H9 (cell line): ENCODE data around the gene PRCD. TPM values are rescaled to one million over a fixed set of nuclear protein-coding genes. Genes with fewer than 3 reads are reported as not detected.
"Not testable (repeated sequence)": the region's sequence is repeated elsewhere in the genome, so short reads cannot be mapped to it uniquely, and the experiment has no call there.

Source experiments
- DNase-seq: peaks from one replicate; pipeline ENCODE4 v3.0.0-alpha.2; 2017
- H2AFZ ChIP-seq: one replicate; pipeline ENCODE4 v1.6.1; 2013; ENCODE audit warnings: mild to moderate bottlenecking, low read length, control low read depth, moderate library complexity
- H2AK5ac ChIP-seq: 2 replicates; pipeline ENCODE4 v1.6.1; 2013; ENCODE audit warnings: low read length, control low read depth, mixed read lengths; ENCODE audit not compliant: insufficient read length
- H2BK120ac ChIP-seq: one replicate; pipeline ENCODE4 v1.6.1; 2013; ENCODE audit warnings: low read depth, mild to moderate bottlenecking, low read length, control low read depth, inconsistent platforms; ENCODE audit not compliant: poor library complexity, severe bottlenecking
- H2BK12ac ChIP-seq: 2 replicates; pipeline ENCODE4 v1.6.1; 2013; ENCODE audit warnings: low read length, control low read depth, mixed read lengths, low read depth; ENCODE audit not compliant: insufficient read length
- H2BK15ac ChIP-seq: 2 replicates; pipeline ENCODE4 v1.6.1; 2013; ENCODE audit warnings: low read depth, low read length, control low read depth
- H2BK20ac ChIP-seq: one replicate; pipeline ENCODE4 v1.6.1; 2013; ENCODE audit warnings: low read depth, mild to moderate bottlenecking, low read length, control low read depth, inconsistent platforms; ENCODE audit not compliant: poor library complexity, severe bottlenecking
- H2BK5ac ChIP-seq: 2 replicates; pipeline ENCODE4 v1.6.1; 2013; ENCODE audit warnings: low read length, control low read depth, mixed read lengths; ENCODE audit not compliant: insufficient read length
- H3K14ac ChIP-seq: 2 replicates; pipeline ENCODE4 v1.6.1; 2013; ENCODE audit warnings: low read length, control low read depth; ENCODE audit not compliant: insufficient read depth
- H3K18ac ChIP-seq: 2 replicates; pipeline ENCODE4 v1.6.1; 2013; ENCODE audit warnings: low read depth, mild to moderate bottlenecking, mixed read lengths, low read length, control low read depth; ENCODE audit not compliant: insufficient read length
- H3K23ac ChIP-seq: 2 replicates; pipeline ENCODE4 v1.6.1; 2013; ENCODE audit warnings: low read length, control low read depth, mixed read lengths, low read depth; ENCODE audit not compliant: insufficient read length
- H3K23me2 ChIP-seq: 2 replicates; pipeline ENCODE4 v1.6.1; 2013; ENCODE audit warnings: low read depth, mild to moderate bottlenecking, mixed read lengths, low read length, control low read depth; ENCODE audit not compliant: insufficient read length, poor library complexity, severe bottlenecking
- H3K27ac ChIP-seq: 2 replicates; pipeline ENCODE4 v1.5.1; 2013; ENCODE audit warnings: low read length, control low read depth, mixed read lengths, low read depth; ENCODE audit not compliant: insufficient read length
- H3K27me3 ChIP-seq: 2 replicates; pipeline ENCODE4 v1.6.1; 2013; ENCODE audit warnings: low read length, control low read depth, inconsistent platforms; ENCODE audit not compliant: insufficient read depth
- H3K4ac ChIP-seq: 2 replicates; pipeline ENCODE4 v1.6.1; 2013; ENCODE audit warnings: low read depth, mild to moderate bottlenecking, control low read depth, inconsistent platforms, low read length, moderate library complexity
- H3K4me1 ChIP-seq: 2 replicates; pipeline ENCODE4 v1.6.1; 2013; ENCODE audit warnings: low read length, control low read depth, inconsistent platforms; ENCODE audit not compliant: insufficient read depth
- H3K4me2 ChIP-seq: 2 replicates; pipeline ENCODE4 v1.6.1; 2013; ENCODE audit warnings: low read length, control low read depth, mixed read lengths; ENCODE audit not compliant: insufficient read length, insufficient read depth
- H3K56ac ChIP-seq: 2 replicates; pipeline ENCODE4 v1.6.1; 2013; ENCODE audit warnings: low read depth, mild to moderate bottlenecking, mixed read lengths, low read length, control low read depth; ENCODE audit not compliant: insufficient read length
- H3K79me1 ChIP-seq: 2 replicates; pipeline ENCODE4 v1.6.1; 2013; ENCODE audit warnings: low read depth, mild to moderate bottlenecking, moderate library complexity, low read length, control low read depth, inconsistent platforms; ENCODE audit not compliant: insufficient read depth, poor library complexity, severe bottlenecking
- H3K79me2 ChIP-seq: 2 replicates; pipeline ENCODE4 v1.6.1; 2013; ENCODE audit warnings: low read length, control low read depth, inconsistent platforms; ENCODE audit not compliant: insufficient read depth
- H3K9ac ChIP-seq: 2 replicates; pipeline ENCODE4 v1.6.1; 2013; ENCODE audit warnings: low read length, control low read depth, mixed read lengths; ENCODE audit not compliant: insufficient read length; ENCODE audit errors: extremely low read depth
- H3K9me3 ChIP-seq: one replicate; pipeline ENCODE4 v1.6.1; 2013; ENCODE audit warnings: low read depth, low read length, inconsistent platforms; ENCODE audit not compliant: control insufficient read depth
- H3T11ph ChIP-seq: one replicate; pipeline ENCODE4 v1.6.1; 2013; ENCODE audit warnings: mild to moderate bottlenecking, low read length, control low read depth, inconsistent platforms
- H4K20me1 ChIP-seq: one replicate; pipeline ENCODE4 v1.6.1; 2013; ENCODE audit not compliant: control insufficient read depth, insufficient read length, insufficient read depth
- H4K5ac ChIP-seq: 2 replicates; pipeline ENCODE4 v1.6.1; 2013; ENCODE audit warnings: low read depth, mild to moderate bottlenecking, mixed read lengths, low read length, control low read depth; ENCODE audit not compliant: insufficient read length
- H4K8ac ChIP-seq: replicated peaks from 2 replicates; pipeline ENCODE4 v1.6.1; 2013; ENCODE audit warnings: low read length, control low read depth, mixed read lengths, low read depth; ENCODE audit not compliant: insufficient read length
- H4K91ac ChIP-seq: 2 replicates; pipeline ENCODE4 v1.6.1; 2013; ENCODE audit warnings: low read depth, mild to moderate bottlenecking, moderate library complexity, mixed read lengths, low read length, control low read depth; ENCODE audit not compliant: insufficient read length
- H3K27ac Mint-ChIP-seq, 3 experiments: 2 replicates in 2 of 3; 3 replicates in 1 of 3; pipeline ENCODE4 v1.8.0; 2020 to 2021; ENCODE audit warnings: mixed read lengths in 3 of 3, mild to moderate bottlenecking in 1 of 3, moderate library complexity in 1 of 3
- H3K27me3 Mint-ChIP-seq: 2 replicates; pipeline ENCODE4 v1.8.0; 2021; ENCODE audit warnings: low read depth, mild to moderate bottlenecking, moderate library complexity, mixed read lengths
- H3K36me3 Mint-ChIP-seq, 3 experiments: 2 replicates in 2 of 3; 3 replicates in 1 of 3; pipeline ENCODE4 v1.8.0; 2020 to 2021; ENCODE audit warnings: low read depth in 3 of 3, mixed read lengths in 3 of 3; ENCODE audit not compliant: insufficient read depth in 1 of 3
- H3K4me1 Mint-ChIP-seq, 2 experiments: 2 replicates each; pipeline ENCODE4 v1.8.0; 2020; ENCODE audit warnings: mixed read lengths in 2 of 2
- H3K4me3 Mint-ChIP-seq, 2 experiments: 2 replicates in 1 of 2; 3 replicates in 1 of 2; pipeline ENCODE4 v1.8.0; 2020 to 2021; ENCODE audit warnings: mild to moderate bottlenecking in 2 of 2, mixed read lengths in 2 of 2, moderate library complexity in 1 of 2
- H3K9me3 Mint-ChIP-seq, 2 experiments: 2 replicates in 1 of 2; 3 replicates in 1 of 2; pipeline ENCODE4 v1.8.0; 2020; ENCODE audit warnings: mild to moderate bottlenecking in 2 of 2, mixed read lengths in 2 of 2, moderate library complexity in 1 of 2
- WGBS: extraction: QIAGEN DNeasy Blood & Tissue Kit; methylation state at CpG from one replicate; pipeline ENCODE4 v1.1.7; 2013; ENCODE audit warnings: missing lambda C conversion rate, low lambda C conversion rate, mixed read lengths; ENCODE audit not compliant: insufficient read length; ENCODE audit errors: extremely low coverage; 5-methylcytosine and 5-hydroxymethylcytosine counted together
- total RNA-seq: library from RNA; stranded (reverse); gene quantifications from 2 replicates; pipeline ENCODE4 v1.2.1, GENCODE V29; 2021
- TF ChIP-seq, protein P1 (sequence below): fragments of 200-600 bp; sonication (generic); conservative IDR thresholded peaks from 3 replicates; pipeline ENCODE4 v1.8.0; 2021; ENCODE audit warnings: antibody characterized with exemption, mild to moderate bottlenecking

PRCD gene
- total RNA-seq, 1 experiment from 2014 or later = 0.46 TPM

DNA sequence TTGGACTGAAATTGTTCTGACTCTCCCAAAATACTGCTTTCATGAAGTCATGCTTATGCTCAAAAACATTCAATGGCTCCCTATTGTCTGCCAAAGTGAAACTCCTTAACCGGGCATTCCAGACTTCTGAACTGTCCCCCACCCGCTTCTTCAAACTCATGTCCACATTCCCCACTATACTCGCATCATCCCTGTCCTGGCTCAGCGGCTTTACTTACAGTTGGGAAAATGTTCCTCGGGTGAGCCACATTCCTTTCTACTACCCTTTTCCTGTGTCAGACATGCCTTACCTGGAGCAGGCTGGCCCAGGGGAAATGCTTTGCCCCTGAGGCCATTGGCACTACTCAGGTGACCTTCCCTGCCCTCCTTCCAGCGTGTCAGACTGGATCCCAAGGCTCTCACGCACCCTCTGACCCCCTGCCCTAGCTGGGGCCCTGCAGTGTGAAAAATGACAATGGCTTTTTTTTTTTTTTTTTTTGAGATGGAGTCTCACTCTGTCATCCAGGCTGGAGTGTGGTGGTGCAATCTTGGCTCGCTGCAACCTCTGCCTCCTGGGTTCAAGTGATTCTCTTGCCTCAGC lies 7.7 kb upstream of the PRCD start:
- Histone ChIP-seq H2BK12ac (no peak overlapping the region), H3K4me1 (peaks cover 4% of the 10 kb centered on the region; the same call in 1 of the 2 replicates), H2BK20ac (no peak overlapping the region), H3K18ac (no peak overlapping the region), H2BK120ac (no peak overlapping the region), H2AK5ac (no peak overlapping the region), H3K4me2 (no peak overlapping the region), H3K9ac (no peak overlapping the region), H3T11ph (no peak overlapping the region), H3K4ac (no peak overlapping the region), H4K20me1 (no peaks in the 10 kb centered on the region), H4K91ac (no peak overlapping the region), H2BK15ac (no peak overlapping the region), H3K79me2 (no peaks in the 10 kb centered on the region), H3K14ac (no peak overlapping the region), H4K5ac (no peak overlapping the region), H3K23me2 (peaks cover 2% of the 10 kb centered on the region), H3K56ac (no peak overlapping the region), H2AFZ (no peak overlapping the region), H3K23ac (no peak overlapping the region), H3K27me3 (peaks cover 6% of the 10 kb centered on the region; the same call in 1 of the 2 replicates), H3K9me3 (no peaks in the 10 kb centered on the region), H2BK5ac (no peak overlapping the region), H3K79me1 (no peaks in the 10 kb centered on the region), H3K27ac (no peak overlapping the region), H4K8ac (no peak overlapping the region)
- no peak for DNase-seq
- peaks cover 45% of the 10 kb centered on the region for H3K27me3 Mint-ChIP-seq
- peaks cover 15 to 34% of the 10 kb centered on the region in 2 experiments for H3K4me1 Mint-ChIP-seq
- H3K27ac Mint-ChIP-seq = no peak overlapping the region
- TF ChIP-seq, protein P1, sequence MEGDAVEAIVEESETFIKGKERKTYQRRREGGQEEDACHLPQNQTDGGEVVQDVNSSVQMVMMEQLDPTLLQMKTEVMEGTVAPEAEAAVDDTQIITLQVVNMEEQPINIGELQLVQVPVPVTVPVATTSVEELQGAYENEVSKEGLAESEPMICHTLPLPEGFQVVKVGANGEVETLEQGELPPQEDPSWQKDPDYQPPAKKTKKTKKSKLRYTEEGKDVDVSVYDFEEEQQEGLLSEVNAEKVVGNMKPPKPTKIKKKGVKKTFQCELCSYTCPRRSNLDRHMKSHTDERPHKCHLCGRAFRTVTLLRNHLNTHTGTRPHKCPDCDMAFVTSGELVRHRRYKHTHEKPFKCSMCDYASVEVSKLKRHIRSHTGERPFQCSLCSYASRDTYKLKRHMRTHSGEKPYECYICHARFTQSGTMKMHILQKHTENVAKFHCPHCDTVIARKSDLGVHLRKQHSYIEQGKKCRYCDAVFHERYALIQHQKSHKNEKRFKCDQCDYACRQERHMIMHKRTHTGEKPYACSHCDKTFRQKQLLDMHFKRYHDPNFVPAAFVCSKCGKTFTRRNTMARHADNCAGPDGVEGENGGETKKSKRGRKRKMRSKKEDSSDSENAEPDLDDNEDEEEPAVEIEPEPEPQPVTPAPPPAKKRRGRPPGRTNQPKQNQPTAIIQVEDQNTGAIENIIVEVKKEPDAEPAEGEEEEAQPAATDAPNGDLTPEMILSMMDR = no peak
- H3K36me3 Mint-ChIP-seq = no peaks in the 10 kb centered on the region
- no peak overlapping the region for H3K4me3 Mint-ChIP-seq
- no CpG with 5 or more reads among the region's 8 CpGs for WGBS
- H3K9me3 Mint-ChIP-seq = no peaks in the 10 kb centered on the region

DNA sequence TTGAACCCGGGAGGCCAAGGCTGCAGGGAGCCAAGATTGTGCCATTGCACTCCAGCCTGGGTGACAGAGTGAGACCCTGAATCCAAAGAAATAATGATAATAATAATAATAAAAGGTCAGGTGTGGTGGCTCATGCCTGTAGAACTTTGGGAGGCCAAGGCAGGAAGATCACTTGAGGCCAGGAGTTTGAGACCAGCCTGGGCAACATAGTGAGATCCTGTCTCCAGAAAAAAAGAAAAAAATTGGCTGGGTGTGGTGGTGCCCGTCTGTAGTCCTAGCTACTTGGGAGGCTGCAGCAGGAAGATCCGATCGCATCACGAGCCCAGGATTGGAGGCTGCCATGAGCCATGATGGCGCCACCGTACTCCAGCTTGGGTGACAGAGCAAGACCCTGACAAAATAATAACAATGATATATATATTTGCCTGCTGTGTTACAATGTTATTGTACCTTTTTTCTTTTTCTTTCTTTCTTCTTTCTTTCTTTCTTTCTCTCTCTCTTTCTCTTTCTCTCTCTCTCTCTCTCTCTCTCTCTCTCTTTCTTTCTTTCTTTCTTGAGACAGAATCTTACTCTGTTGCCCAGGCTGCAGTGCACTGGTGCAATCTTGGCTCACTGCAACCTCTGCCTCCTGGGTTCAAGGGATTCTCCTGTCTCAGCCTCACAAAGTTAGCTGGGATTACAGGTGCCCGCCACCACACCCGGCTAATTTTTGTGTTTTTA lies 6.0 kb upstream of the PRCD start:
- not testable (repeated sequence) for H3K18ac ChIP-seq, H3K9me3 ChIP-seq, H3K79me1 ChIP-seq, H3K4me3 Mint-ChIP-seq, H3K23ac ChIP-seq, H2AK5ac ChIP-seq, DNase-seq, H3K36me3 Mint-ChIP-seq, H3K27ac ChIP-seq, H4K20me1 ChIP-seq, H2BK20ac ChIP-seq, H2AFZ ChIP-seq, H2BK12ac ChIP-seq, H3T11ph ChIP-seq, H3K4me2 ChIP-seq, H4K91ac ChIP-seq, H2BK5ac ChIP-seq, H3K9me3 Mint-ChIP-seq, H3K79me2 ChIP-seq, H3K14ac ChIP-seq, H2BK120ac ChIP-seq, H4K8ac ChIP-seq, H4K5ac ChIP-seq, H3K4ac ChIP-seq, H3K4me1 ChIP-seq, H3K23me2 ChIP-seq, H3K27ac Mint-ChIP-seq, H3K56ac ChIP-seq, H3K9ac ChIP-seq, H2BK15ac ChIP-seq
- WGBS = no CpG with 5 or more reads among the region's 9 CpGs
- Mint-ChIP-seq H3K4me1 (peaks cover 13 to 33% of the 10 kb centered on the region in 2 experiments; a peak in 3 of 4 replicates), H3K27me3 (peaks cover 53% of the 10 kb centered on the region)
- peaks cover 11% of the 10 kb centered on the region; the same call in 1 of the 2 replicates for H3K27me3 ChIP-seq
